Measurements from ENCODE around the gene HEXIM1.
A peak's percentile ranks its signal among the peaks of the same experiment; 100 is the strongest.

HEXIM1 gene

GRCh38 chr17:45130681-45131615, 17.3 kb upstream of the HEXIM1 start:
- DNase-seq, result no peak

DNA sequence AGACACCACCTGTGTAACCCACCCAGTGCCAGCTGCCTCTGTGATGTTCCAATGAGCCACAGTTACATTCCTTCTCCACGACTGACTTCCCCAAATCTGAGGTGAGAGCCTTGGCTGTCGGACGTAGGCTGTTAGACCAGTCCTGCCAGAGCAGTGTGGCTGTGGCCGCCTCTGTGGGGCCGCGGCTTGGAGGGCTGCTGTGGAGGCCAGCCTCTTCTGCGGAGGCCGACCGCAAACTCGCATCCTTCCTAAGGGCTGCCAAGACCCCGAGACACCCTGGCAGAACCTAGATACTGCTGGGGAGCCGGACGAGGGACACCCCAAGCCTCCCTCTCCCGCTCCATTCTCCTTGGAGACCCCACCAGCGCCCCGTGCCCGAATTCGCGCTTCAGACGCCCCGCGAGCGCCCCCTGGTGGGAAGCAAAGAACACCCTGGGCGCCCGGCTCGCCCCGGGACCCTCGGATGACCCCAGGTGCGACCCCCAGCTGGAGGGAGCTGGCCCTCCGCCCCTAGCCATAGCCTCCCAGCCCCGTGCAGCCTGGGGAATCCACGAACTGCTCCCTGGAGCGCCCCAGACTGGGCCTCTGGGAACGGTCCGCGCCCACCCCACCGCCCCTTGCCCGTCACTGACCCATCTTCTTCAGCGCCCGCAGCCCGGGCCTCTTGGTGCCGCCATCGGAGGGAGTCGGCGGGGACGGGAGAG, 16.5 kb upstream of the HEXIM1 start:
- DNase-seq, result peak; percentile 51

DNA sequence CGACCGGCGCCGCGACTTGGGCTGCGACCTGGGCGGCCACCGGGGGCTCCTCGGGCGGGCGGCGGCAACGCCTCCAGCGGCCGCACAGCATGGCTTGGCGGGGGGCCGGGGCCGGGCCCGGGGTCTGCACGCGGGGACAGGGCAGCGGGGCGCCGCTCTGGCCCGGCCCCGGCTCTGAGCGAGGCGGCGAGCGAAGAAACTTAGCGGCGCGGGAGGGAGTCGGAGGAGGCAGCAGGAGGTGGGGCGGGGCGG, 16.0 kb upstream of the HEXIM1 start, which contains the start of gene PLCD3:
PLCD3 (minus strand) TSS at position 196 of the 252 bp plus-strand sequence; CDS start at position 91, 105 bp downstream.
- DNase-seq, result no peak

DNA sequence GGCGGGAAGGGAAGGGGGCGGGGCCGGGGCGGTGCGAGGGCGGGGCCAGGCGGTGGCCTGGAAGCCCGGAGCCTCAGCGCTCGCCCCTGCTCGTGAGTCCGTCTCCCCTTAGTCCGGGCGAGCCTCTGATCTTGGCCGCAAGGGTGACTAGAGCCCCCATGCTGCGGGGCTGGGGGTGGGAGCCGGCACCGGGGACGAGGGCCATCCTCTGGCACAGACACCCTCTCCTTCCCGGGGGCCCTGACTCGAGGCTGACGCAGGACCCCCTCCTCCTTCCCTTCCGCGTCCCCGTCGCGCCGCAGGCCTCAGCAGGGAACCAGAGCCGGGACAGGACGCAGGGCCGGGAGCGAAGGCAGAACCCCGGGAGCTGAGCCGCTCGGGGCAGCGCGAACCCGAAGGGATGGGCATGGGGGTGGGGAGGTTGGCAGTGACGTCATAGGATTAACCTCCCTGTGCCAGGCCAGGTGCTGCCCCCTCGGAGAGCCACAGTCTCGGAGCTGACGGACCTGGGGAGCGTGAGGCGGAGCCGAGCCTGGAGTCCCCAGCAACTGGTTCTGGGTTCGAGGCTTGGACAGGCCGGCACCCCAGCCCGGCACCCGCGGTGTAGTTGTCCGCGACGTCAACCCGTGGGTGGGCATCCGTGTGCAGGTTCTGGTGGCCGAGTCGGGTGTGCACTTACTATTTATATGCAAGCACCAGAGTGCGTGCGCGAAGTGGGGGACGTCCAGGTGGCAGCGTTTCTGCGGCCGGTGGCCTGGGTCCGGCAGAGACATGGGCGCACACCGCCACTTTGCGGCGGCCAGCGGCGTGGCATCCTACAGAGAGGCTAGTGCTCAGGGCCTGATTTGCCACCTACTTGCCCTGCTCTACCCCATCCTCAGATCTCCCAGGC, 15.5 kb upstream of the HEXIM1 start:
- DNase-seq, result peak; percentile 77

DNA sequence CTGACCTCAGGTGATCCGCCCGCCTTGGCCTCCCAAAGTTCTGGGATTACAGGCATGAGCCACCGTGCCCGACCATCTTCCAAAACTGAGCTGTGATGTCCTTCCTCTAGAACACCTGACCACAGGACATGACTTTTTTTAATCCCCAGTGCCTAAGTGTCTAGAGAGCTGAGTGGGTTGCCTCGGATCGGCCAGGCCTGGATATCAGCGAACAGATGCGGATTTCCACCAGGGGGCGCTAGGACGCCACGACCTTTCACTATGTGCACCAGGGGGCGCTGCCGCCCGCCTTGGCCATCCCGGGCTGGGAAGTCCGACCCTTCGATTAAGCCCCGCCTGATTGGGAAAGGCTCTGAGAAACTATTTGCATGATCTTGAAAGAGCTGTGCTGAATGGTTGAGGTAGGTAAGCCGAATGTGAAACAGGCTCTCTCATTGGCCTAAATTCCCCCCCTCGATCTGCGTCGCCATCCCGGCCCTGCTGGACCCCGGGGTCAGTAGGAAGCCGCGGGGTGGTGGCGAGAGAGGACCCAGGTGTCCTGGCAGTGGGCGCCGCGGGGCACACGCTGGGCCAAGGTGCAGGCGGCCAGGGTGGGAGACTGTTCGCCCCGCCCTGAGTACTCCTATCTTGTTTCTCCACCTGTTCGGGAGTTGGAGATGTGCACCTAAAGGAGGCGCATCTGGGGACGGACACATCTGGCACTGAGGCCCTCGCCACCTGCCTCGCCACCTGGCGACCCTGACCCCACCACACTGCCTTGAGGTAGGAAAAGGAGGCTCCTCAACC, 12.9 kb upstream of the HEXIM1 start, which contains the start of gene ACBD4:
ACBD4 (plus strand) TSS at position 496 of the 786 bp plus-strand sequence. CDS start 458 bp downstream, outside the sequence.
- peak; percentile 95 for DNase-seq

GRCh38 chr17:45135978-45136791, 12.1 kb upstream of the HEXIM1 start:
- DNase-seq, result no peak

- DNase-seq, result no peak
These were observed 11.3 kb upstream of the HEXIM1 start for GRCh38 chr17:45136846-45137560.

- DNase-seq, result no peak
These were observed 10.5 kb upstream of the HEXIM1 start for GRCh38 chr17:45137561-45138305.

GRCh38 chr17:45138911-45139532, 9.3 kb upstream of the HEXIM1 start:
- DNase-seq, result no peak

GRCh38 chr17:45139533-45139920, 8.7 kb upstream of the HEXIM1 start:
- DNase-seq, result no peak

- DNase-seq, result no peak
These were observed 5.1 kb upstream of the HEXIM1 start for GRCh38 chr17:45143094-45143670.

DNA sequence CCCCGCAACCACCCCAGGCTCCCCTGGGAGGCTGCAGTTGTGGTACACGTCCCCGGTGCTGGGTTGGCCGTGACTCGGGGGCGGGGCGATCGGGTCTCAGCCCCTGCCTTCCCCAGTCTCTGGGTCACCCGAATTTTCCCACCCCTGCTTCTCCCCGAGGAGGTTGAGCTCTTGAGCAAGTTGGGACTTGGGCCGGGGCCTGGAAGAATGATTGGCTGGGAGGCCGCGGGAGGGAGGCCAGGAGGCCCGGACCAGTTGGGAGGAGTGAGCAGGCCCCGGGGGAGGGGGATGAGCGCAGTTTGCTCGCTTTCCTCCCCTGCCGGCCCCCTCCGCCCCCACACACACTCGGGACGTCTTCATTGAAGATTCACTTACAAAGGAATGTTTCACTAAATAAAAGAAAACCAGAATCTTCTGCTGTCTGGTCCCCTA, 4.5 kb upstream of the HEXIM1 start:
- DNase-seq, result peak; percentile 90

DNA sequence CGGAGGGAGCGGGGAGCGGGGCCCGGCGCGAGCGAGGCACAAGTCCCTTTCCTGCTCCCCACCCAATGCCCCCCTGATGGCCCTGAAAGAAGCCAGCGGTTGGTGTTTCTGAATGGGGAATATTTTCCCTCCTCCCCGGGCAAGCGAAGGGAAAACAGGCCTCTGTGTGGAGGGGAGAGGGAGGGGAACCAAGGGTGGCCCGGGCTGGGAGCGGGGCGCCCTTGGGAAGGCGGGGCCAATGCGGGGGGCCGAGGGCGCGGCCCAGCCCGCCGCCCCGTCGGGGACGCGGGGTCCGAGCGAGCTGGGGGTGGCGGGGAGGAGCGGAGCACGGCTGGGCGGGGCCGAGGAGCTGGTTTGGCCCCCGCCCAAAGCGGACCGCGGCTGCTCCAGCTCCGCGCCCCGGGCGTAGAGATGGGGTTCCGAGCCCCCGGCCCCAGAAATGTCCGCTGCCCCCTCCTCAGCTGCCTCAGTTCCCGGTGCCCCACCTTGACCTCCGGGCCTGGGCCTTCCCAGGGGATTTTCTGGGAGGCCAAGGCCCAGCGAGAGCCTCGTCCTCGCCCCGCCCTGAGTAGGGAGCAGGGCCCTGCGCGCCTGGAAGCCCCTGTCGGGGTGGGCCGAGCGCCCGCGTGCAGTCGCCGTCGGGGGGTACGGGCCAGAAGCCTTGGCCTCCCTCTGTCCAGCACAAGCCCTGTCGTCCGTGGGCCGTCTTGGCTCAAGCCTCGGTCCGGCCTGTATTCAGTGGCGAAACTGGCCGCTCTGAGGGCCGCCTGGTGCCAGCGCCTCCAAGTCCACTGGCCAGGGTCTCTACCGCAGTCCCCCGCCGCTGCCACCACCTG, 3.9 kb upstream of the HEXIM1 start:
- DNase-seq, result no peak

- DNase-seq, result no peak
These were observed 3.3 kb upstream of the HEXIM1 start for GRCh38 chr17:45145035-45145389.

- DNase-seq, result no peak
These were observed 2.1 kb upstream of the HEXIM1 start for GRCh38 chr17:45146166-45146565.

GRCh38 chr17:45146592-45146889, 1.7 kb upstream of the HEXIM1 start:
- no peak for DNase-seq

- DNase-seq, result peak; percentile 75
These were observed 1.2 kb upstream of the HEXIM1 start for GRCh38 chr17:45146890-45147580.

Measured in fibroblast of skin of back (primary cell).